Measurements from ENCODE around the gene GGCX.

GRCh38 chr2:85604568-85605339 lies 43.5 kb upstream of the GGCX start:
- TF ChIP-seq BRCA1 (CRISPR knock-in tag; IDR thresholded peaks at IDR 0.05) (no peak), ZNF383 (CRISPR knock-in tag; IDR thresholded peaks at IDR 0.05; ENCODE audit: borderline replicate concordance) (no peak), FUBP1 (CRISPR knock-in tag; IDR thresholded peaks at IDR 0.05; ENCODE audit: borderline replicate concordance) (no peak), GABPA (IDR thresholded peaks at IDR 0.05; ENCODE audit: low read depth, low read length) (no peak), GABPA (CRISPR knock-in tag; IDR thresholded peaks at IDR 0.05; ENCODE audit: low read depth) (no peak), RAD21 (CRISPR knock-in tag; IDR thresholded peaks at IDR 0.05) (no peak)

Data from HepG2 (cell line).